AG08395 (cell line): ENCODE measurements around the gene FREM1.

ENCODE experiments used
- DNase-seq: peaks from one replicate; pipeline ENCODE4 v3.0.0; 2012; ENCODE audit warnings: mixed read lengths, low spot score

The FREM1 gene

GRCh38 chr9:14911046-14911445 is 818 bp upstream of the FREM1 start:
- DNase-seq, result no peak

GRCh38 chr9:14909601-14909960 is 647 bp downstream of the FREM1 start:
- no peak for DNase-seq

GRCh38 chr9:14909181-14909580 is 1.0 kb downstream of the FREM1 start:
- DNase-seq, result no peak

- DNase-seq, result no peak
Observed at GRCh38 chr9:14908295-14909180, 1.7 kb downstream of the FREM1 start.

- DNase-seq, result no peak
Observed at GRCh38 chr9:14907696-14908095, 2.5 kb downstream of the FREM1 start.

- DNase-seq, result no peak
Observed at GRCh38 chr9:14907360-14907685, 2.9 kb downstream of the FREM1 start.

GRCh38 chr9:14906644-14907359 is 3.4 kb downstream of the FREM1 start:
- DNase-seq, result no peak

GRCh38 chr9:14906000-14906399 is 4.2 kb downstream of the FREM1 start:
- no peak for DNase-seq

- no peak for DNase-seq
Observed at GRCh38 chr9:14903040-14903439, 7.2 kb downstream of the FREM1 start.

- no peak for DNase-seq
Observed at GRCh38 chr9:14902561-14902960, 7.7 kb downstream of the FREM1 start.

GRCh38 chr9:14899815-14900193 is 10.4 kb downstream of the FREM1 start:
- DNase-seq, result no peak

- DNase-seq, result no peak
Observed at GRCh38 chr9:14899042-14899814, 11.0 kb downstream of the FREM1 start.

GRCh38 chr9:14895806-14896205 is 14.4 kb downstream of the FREM1 start:
- DNase-seq, result no peak

GRCh38 chr9:14893280-14893679 is 16.9 kb downstream of the FREM1 start:
- no peak for DNase-seq

- DNase-seq, result no peak
Observed at GRCh38 chr9:14891332-14891731, 18.9 kb downstream of the FREM1 start.

GRCh38 chr9:14889451-14889850 is 20.8 kb downstream of the FREM1 start:
- DNase-seq, result no peak

GRCh38 chr9:14888875-14889274 is 21.4 kb downstream of the FREM1 start:
- DNase-seq, result no peak

GRCh38 chr9:14888272-14888671 is 22.0 kb downstream of the FREM1 start:
- DNase-seq, result no peak

- DNase-seq, result no peak
Observed at GRCh38 chr9:14887149-14887548, 23.1 kb downstream of the FREM1 start.

- DNase-seq, result no peak
Observed at GRCh38 chr9:14883310-14883944, 26.8 kb downstream of the FREM1 start.

GRCh38 chr9:14882090-14882489 is 28.1 kb downstream of the FREM1 start:
- no peak for DNase-seq

GRCh38 chr9:14881006-14881405 is 29.2 kb downstream of the FREM1 start:
- DNase-seq, result no peak
